Cardiac septum (tissue), 1 donor: ENCODE results near the gene ADAMTSL1. TPM values are rescaled to one million over a fixed set of nuclear protein-coding genes. Genes with fewer than 3 reads are reported as not detected.

Experiments used
- DNase-seq: peaks from one replicate; pipeline ENCODE4 v3.0.0-alpha.2; 2020; ENCODE audit warnings: low spot score
- intact Hi-C: fragments of 100-400 bp; cut with DNase I; formaldehyde crosslinking; loops from one replicate; pipeline ENCODE4 v1.14.0; 2022
- total RNA-seq: library from RNA; stranded (reverse); fragmentation: NEBNext Ultra II Directional; extraction: Animal tissue kit (Norgen Biotek cat#: 25700); gene quantifications from one replicate; pipeline ENCODE4 v1.2.1, GENCODE V29; 2021
- donor health status: DM: no; HTN: no; CAD: no.

Gene ADAMTSL1
- total RNA-seq, 1 donor from 2014 or later = 2.1 TPM

DNA sequence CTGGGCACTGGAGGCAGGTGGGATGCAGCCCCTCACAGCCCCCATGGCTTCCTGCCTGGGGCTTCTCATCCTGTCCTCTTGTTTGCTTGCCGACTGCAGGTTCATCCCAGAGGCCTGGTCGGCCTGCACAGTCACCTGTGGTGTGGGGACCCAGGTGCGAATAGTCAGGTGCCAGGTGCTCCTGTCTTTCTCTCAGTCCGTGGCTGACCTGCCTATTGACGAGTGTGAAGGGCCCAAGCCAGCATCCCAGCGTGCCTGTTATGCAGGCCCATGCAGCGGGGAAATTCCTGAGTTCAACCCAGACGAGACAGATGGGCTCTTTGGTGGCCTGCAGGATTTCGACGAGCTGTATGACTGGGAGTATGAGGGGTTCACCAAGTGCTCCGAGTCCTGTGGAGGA lies 232.7 kb downstream of the ADAMTSL1 start:
- intact Hi-C loops = loop anchor here (10.0 kb wide), 2 partner anchors 78 to 278 kb away; no protein-coding TSS in a partner anchor
- no peak for DNase-seq

DNA sequence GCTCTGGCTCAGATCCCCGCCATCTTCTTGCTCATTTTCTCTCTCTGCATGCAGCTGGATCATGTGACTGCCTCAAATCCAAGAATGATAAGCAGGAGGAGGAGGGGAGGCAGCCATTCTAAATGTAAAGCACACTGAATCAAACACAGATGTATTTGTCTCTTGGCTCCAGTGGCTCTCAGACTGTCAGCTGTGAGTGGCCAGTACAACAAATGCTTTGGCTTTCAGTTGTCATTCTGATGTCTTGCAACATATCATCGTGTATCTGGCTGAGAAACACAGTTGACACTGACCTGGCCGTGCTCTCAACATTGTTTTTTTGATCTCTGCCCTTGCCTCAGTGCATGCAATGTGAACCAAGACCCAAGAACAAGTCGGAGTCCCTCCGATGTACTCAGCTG lies 233.1 kb downstream of the ADAMTSL1 start:
- intact Hi-C loops = loop anchor here (10.0 kb wide), 2 partner anchors 78 to 278 kb away; no protein-coding TSS in a partner anchor
- DNase-seq = no peak

DNA sequence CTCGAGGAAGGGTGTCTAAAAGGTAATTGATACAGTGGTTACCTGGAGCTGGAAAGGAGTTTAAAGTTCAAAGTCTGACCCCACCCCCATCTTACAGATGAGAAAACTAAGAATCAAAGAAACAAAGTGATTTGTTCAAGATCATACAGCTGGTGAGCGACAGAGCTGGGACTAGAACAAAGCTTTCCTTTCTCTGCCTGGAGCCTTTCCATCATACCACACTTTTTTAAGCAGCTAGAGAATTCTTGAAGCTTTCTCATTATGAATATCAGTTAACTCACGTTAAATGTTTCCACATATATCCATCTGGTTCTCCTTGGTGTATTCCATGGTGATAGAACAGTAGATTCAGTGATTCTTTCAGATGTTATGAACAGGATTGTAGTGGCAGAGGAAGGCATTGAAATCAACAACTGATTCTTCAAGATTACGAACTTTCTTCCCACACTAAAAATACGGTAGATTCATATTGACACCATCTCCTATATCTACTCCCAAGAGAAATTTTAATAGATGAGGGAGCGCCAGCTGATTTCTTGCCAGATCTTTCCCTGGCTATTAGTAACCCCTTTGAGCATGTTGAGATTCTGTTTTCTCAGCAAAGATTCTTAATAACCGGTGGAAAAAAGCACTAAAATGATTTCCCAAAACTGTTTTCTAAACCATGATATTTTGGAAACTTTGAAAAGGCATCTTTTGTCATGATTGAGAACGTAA lies 233.7 kb downstream of the ADAMTSL1 start:
- DNase-seq = no peak
- intact Hi-C loops = loop anchor here (10.0 kb wide), 2 partner anchors 77 to 277 kb away; no protein-coding TSS in a partner anchor

DNA sequence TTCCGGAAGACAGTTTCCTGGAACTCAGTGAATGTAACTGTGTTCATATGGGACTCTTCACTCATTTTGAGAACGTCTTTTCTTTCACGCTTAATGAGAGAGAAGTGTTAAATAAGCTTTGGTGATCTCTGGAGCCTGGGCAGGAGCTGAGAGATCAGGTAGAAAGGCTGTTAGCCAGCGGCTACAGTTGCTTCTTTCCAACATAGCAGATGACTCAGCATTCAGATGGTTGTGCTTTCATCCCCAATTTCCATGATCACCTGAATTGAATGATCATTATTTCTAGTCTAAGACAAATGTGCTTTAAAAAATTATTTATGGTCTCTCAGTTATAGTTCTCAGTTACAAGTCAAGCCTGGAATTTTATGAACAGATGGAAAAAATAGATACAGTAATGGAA lies 234.5 kb downstream of the ADAMTSL1 start:
- no peak for DNase-seq
- intact Hi-C loops = loop anchor here (10.0 kb wide), 2 partner anchors 76 to 276 kb away; no protein-coding TSS in a partner anchor

DNA sequence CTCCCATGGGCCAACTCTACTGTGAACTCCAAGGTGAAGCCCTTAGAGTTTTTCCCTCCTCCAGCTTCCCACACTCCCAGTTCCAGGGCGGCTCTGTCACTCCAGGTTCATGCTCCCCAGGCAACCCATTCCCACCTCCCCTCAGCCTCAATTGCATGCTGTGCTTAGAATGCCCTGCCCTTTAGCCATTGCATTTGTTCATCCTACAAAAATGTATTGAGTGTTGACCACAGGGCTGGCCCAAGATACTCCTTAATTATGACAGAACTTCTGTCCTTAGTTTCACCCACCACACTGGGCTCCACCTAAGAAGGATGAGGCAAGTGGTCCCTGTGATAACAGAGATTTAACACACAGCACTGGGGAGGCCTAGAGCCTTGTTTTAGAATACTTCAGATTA lies 236.1 kb downstream of the ADAMTSL1 start:
- intact Hi-C loops = no loop called here
- no peak for DNase-seq

DNA sequence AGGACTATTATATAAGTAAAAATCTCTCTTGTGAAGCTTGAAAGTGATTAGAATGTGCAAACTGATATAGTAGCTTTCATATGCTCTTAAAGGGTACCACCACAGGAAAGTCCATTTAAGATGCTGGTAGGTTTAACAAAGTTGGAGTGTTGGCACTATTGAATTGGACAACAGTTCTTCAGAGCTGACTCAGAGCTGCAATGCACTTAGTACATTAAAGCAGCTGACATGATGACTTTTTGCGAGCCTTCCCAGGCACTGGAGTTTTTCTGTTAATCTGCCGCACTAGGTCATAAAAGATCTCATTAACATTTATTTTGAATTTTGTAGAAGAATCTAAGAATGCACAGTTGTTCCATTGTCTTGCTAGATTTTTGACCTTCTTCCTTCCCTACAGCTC lies 243.8 kb downstream of the ADAMTSL1 start:
- DNase-seq = no peak
- intact Hi-C loops = no loop called here

DNA sequence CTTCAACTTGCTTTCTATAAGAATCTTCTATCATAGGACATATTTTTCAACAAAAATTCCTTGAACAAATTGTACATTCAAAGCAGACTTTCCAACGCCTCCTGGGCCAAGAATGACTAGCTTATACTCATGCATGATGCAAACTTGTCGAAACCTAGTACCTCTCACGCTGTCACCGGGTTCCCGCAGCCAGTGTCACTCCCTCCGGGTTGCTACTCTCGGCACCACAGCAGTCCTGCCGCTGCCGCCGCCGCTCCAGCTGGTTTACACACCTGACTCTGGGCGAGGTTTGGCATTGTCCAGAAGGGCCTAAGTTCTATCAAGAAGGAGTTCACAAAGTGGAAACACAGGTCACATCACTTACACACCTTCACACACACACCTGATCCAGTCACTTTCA lies 244.4 kb downstream of the ADAMTSL1 start:
- no peak for DNase-seq
- intact Hi-C loops = no loop called here

DNA sequence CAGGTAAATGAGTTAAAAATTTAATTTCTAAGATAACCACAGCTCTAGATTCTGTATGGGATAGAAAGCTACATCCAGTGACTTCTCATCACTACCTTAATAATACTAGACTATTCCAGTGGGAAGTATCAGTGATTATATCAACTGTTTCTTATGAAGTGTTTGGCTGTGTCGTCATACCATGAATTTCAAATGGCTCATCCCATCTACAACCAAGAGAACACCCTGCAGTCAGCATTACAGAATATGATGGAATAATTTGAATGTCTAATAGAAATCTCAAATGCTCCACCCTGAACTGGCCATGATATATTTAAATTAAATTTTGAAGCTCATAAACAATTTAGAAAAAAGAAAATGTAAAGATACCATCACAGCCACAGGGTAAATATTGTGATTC lies 245.0 kb downstream of the ADAMTSL1 start:
- intact Hi-C loops = no loop called here
- no peak for DNase-seq

DNA sequence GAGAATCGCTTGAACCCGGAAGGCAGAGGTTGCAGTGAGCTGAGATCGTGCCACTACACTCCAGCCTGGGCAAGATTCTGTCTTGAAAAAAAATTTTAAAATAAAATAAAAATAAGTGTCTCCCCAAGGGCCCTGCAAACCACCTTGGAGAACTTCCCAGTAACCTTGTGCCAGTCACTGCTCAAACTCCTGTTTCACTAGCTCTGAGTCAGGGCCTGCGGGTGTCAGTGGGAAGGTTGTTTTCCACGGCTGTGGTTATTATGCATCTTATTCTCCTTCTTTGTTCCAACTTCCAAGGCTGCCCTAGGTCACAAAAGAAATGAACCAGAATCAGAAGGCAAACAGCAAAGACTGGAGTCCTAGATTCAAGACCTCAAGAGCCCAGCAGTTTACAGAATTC lies 246.7 kb downstream of the ADAMTSL1 start:
- intact Hi-C loops = no loop called here
- no peak for DNase-seq

DNA sequence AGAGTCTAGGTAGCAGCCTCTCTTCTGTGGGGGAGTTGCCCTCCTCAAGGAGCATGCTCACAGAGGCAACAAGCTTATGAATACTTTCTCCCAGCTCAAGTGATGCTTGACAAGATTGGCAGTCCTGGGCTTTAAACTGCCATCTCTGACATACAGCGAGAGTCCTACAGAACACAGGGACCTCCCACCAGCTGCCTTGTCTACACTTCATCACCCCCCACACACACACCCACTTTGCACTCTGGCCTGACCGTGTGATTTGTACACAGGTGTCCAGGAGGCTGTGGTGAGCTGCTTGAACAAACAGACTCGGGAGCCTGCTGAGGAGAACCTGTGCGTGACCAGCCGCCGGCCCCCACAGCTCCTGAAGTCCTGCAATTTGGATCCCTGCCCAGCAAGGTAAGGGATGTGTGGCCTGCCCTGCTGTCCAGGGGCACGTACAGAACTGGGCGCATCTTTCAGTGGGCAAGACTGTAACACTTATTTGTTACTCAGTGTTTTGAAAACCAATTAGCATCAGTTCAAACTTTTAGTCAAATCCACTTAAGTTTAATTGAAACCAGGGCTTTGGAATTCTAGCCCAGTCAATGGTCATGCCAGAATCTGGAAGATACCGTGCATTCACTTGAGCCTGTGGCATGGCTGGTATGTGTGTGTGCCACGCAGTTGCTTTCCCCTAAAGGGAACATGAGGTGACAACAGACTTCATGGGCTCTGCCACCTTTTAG lies 247.5 kb downstream of the ADAMTSL1 start:
- intact Hi-C loops = no loop called here
- DNase-seq = no peak

DNA sequence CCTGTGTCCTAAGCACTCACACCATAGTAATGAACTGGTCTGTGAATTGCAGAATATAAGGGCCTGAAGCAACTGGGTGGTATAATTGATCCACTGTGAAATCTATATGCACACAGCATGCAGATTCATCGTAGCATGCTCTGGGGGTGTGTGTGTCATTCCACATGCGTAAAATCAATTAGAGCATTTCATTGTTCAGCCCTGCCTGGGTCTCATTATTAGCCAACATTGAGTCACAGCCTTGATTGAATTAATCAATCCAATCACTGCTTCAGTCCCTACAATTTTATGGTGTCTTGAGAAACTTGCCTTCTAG lies 248.0 kb downstream of the ADAMTSL1 start:
- no peak for DNase-seq
- intact Hi-C loops = no loop called here

DNA sequence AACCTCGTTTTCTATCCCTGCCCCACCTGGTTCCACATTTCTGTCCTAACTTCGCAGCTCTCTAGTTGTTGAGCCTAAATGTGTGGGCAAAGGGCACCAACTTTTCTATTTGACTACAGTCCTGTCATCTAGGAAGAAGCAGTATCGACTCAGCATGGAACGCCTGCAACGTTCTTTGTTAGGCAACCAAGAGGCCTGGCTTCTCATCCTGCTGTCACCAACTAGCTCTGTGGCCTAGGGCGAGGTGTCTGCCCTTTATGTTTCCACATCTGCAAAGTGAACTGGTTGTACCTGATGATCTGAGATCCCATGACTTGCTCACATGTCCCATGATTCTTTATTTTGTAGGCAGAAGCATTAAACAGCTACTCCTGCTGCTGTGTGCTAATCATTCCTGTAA lies 248.9 kb downstream of the ADAMTSL1 start:
- DNase-seq = no peak
- intact Hi-C loops = no loop called here

DNA sequence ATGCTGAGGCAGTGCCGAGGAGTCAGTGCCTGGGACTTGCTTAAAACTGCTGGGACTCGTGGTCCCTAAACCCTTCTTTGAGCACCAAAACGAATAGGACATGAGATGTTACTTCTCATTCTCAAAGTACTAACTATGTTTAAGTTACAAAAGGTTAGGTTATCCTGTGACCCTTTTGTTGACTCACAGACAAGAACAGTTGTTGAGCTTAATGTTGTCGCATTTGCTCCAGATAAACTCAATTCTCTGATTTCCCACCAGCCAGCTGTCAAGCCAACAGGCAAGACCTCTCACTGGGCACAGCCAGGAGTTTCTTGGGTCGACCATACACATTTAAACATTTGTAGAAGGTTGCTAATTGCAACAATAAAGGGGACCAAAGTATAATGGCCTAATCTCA lies 249.4 kb downstream of the ADAMTSL1 start:
- intact Hi-C loops = no loop called here
- no peak for DNase-seq

DNA sequence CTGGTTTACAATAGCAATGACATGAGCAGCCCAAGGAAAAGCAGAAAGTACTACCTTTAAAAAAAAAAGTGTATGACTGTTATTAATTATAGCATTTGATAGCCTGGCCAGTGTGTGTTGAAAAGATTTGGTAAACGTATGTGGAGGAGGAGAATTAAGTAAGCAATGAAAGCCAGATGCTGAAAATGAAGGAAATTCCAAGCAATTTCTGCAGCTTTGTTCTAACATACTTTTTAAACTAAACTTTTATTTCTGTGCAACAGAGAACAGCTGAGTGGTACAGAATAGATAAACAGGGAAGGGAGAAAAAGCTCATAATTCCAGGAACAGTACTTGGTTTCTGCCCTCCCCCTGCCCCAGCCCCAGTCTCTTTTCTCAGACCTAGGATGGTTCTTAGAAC lies 252.6 kb downstream of the ADAMTSL1 start:
- intact Hi-C loops = no loop called here
- no peak for DNase-seq

DNA sequence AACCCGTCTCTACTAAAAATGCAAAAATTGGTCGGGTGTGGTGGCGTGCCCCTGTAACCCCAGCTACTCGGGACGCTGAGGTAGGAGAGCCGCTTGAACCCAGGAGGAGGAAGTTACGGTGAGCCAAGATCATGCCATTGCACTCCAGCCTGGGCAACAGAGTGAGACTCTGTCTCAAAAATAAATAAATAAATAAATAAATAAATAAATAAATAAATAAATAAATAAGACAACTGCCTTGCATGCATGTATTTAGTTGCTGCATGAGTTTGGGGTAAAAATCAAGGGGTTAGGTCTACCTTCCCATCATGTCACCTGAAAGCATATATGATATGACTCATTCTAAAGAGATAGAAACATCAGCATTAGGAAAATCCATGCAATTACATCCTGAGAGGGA lies 254.0 kb downstream of the ADAMTSL1 start:
- intact Hi-C loops = no loop called here
- no peak for DNase-seq

DNA sequence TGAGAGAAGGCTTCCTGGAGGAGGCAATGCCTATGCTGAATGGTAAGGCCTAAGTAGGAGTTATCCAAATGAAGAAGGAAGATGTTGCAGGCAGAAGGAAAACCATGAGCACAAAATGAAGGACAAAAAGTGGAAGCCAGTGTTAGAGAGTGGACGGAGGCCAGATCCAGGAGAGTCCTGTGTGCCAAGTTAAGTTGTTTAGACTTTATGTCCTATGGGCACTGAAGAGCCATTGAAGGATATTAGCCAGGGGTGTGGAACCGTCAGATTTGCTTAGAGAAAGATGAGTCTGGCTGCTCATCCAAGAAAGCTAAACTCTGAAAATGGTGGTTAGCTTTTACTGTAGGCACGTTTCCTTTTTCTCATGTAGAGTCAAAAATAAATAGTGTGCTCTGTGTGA lies 254.7 kb downstream of the ADAMTSL1 start:
- DNase-seq = no peak
- intact Hi-C loops = no loop called here

DNA sequence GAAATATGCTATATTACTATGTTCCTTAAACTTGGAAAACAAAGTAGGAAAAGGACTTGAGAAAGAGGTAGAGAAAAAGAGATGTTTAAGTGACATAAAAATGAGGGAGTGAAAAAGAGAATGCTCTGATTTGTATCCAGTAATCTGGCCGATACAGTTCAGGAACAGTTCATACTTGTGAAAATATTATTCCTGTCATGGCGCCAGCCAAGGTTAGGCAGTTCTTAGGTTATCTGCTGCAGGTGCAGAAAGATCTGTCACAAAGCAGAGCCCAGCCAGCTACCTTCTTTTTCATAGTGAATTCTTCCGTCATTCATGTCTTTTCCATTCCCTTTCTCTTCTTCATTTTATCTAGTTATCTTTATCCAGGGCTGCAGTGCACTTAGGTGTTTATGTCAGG lies 256.3 kb downstream of the ADAMTSL1 start:
- intact Hi-C loops = no loop called here
- DNase-seq = no peak

DNA sequence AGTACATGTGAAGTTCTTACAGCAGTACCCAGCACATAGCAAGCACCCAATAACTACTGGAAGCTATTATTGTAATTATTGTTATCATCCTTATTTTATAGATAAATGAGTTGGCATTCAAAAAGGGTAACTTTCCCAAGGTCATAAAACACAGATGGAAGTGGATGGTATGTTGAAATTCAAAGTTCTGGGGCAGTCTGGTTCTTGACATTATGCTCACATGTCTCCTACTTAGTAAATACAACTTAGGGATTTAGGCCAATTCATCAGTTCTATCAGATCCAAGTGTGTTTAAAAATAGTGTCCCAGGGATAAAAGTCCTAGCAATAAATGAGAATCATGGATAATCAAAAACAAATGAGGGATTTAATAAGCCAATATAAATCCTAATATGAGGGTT lies 265.2 kb downstream of the ADAMTSL1 start:
- no peak for DNase-seq
- intact Hi-C loops = no loop called here

DNA sequence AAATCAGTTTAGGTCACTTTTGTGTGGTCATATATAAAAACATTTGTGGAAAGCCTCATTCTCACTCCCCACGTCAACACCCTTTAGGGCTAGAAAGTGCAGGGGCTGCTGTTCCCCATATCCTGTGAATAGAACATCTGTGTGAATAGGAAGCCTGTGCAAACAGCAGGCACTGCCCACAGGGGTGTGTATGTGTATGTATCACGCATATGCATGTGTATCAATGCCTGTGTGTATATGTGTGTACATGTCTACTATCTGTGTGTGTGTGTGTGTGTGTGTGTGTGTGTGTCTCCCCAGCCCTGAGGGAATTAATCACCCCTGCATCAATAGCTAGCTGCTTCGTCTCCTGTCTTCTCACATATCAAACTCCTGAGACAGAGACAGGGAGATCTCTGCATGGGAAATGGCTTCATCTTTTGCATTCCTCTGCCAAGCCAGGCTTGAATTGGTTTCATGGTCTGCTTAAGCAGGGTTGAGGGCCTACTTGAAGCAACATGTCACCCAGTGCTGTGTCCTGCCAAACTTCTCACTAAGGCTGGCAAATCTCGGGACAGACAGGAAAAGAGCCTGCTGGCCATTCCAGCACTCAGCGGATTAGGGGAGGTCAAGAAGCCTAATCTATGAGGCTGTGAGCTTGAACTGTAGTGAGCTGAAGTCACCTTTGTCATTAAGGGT lies 265.8 kb downstream of the ADAMTSL1 start:
- DNase-seq = no peak
- intact Hi-C loops = no loop called here

DNA sequence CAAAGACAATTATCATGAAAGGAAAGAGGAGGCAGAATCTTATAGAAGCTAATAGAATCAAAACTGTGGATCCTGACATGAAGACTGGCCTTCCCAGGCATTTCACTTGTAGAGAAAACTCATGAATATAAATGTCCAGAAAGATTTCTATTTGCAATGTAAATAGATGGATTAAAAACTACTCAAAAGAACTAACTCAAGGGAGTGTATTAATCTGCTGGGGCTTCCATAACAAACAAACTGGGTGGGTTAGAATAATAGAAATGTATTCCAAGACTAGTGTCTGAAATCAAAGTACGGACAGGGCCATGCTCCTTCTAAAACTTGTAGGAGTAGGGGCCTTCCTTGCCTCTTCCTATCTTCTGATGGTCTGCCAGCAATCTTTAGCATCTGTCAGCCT lies 267.4 kb downstream of the ADAMTSL1 start:
- no peak for DNase-seq
- intact Hi-C loops = no loop called here

DNA sequence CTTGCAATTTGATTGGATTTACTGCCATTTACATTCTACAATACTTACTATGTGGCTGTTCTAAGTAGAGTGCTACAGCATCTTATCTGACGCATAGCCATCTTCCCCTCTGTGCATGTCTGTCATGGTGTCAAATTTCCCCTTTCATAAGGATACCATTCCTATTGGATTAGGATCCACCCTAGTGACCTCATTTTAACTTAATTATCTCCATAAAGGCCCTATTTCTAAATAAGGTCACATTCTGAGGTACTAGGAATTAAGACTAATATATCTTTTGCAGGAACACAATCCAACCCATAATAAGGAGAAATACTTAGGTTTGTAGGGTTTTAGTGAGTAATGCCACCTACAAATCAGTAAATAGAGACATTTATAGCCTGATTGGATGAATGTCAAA lies 268.0 kb downstream of the ADAMTSL1 start:
- DNase-seq = no peak
- intact Hi-C loops = no loop called here
